Suprapubic skin (tissue), 4 donors: ENCODE data around the gene STAC2. TPM values are rescaled to one million over a fixed set of nuclear protein-coding genes. Genes with fewer than 3 reads are reported as not detected.

Experiments
- DNase-seq, 2 donors: peaks; one replicate each; pipeline ENCODE4 v3.0.0-alpha.2; 2019; ENCODE audit warnings: low spot score in 2 of 2
- H3K27ac ChIP-seq: fragments of 200-600 bp; sonication (generic); one replicate; pipeline ENCODE4 v1.5.1; 2019
- H3K27me3 ChIP-seq: fragments of 200-600 bp; sonication (generic); one replicate; pipeline ENCODE4 v1.5.1; 2019
- H3K36me3 ChIP-seq: fragments of 200-600 bp; sonication (generic); one replicate; pipeline ENCODE4 v1.5.1; 2019
- H3K4me1 ChIP-seq: fragments of 200-600 bp; sonication (generic); one replicate; pipeline ENCODE4 v1.5.1; 2019
- H3K4me3 ChIP-seq: fragments of 200-600 bp; sonication (generic); one replicate; pipeline ENCODE4 v1.5.1; 2019; ENCODE audit warnings: mild to moderate bottlenecking
- H3K9me3 ChIP-seq: fragments of 200-600 bp; sonication (generic); one replicate; pipeline ENCODE4 v1.5.1; 2019
- EP300 ChIP-seq: sonication (generic); formaldehyde crosslinking; IDR thresholded peaks from one replicate; pipeline ENCODE4 v1.6.1; 2017; ENCODE audit warnings: antibody characterized with exemption
- POLR2A ChIP-seq, 2 donors: fragments of 450-650 bp; IDR thresholded peaks; one replicate each; pipeline ENCODE4 v1.6.1; 2017; ENCODE audit warnings: antibody characterized with exemption in 2 of 2, mild to moderate bottlenecking in 2 of 2, moderate library complexity in 2 of 2
- POLR2AphosphoS5 ChIP-seq, 3 donors: sonication (generic); formaldehyde crosslinking; IDR thresholded peaks; one replicate each; pipeline ENCODE4 v1.6.1; 2017; ENCODE audit warnings: antibody characterized with exemption in 3 of 3
- WGBS: methylation state at CpG from one replicate; pipeline ENCODE4 v1.1.5; 2018; 5-methylcytosine and 5-hydroxymethylcytosine counted together
- total RNA-seq, 4 donors: library from RNA; depleted of rRNA; stranded (reverse); fragments of >200 nt; gene quantifications; one replicate each; pipeline ENCODE4 v1.1.0, GENCODE V29; 2016
- TF ChIP-seq, protein P1 (sequence below), 2 donors: fragments of 200-600 bp in 1 of 2; fragments of 450-650 bp in 1 of 2; sonication (generic) in 1 of 2; IDR thresholded peaks; one replicate each; pipeline ENCODE4 v1.5.1; 2016 to 2019; ENCODE audit warnings: antibody characterized with exemption in 2 of 2, mild to moderate bottlenecking in 1 of 2, moderate library complexity in 1 of 2

The STAC2 gene
- total RNA-seq, 4 donors from 2014 or later: 10.9 to 26.4 (median 16.5) TPM

- peak overlapping the region; percentile 67 for H3K27ac ChIP-seq
- TF ChIP-seq, protein P1, sequence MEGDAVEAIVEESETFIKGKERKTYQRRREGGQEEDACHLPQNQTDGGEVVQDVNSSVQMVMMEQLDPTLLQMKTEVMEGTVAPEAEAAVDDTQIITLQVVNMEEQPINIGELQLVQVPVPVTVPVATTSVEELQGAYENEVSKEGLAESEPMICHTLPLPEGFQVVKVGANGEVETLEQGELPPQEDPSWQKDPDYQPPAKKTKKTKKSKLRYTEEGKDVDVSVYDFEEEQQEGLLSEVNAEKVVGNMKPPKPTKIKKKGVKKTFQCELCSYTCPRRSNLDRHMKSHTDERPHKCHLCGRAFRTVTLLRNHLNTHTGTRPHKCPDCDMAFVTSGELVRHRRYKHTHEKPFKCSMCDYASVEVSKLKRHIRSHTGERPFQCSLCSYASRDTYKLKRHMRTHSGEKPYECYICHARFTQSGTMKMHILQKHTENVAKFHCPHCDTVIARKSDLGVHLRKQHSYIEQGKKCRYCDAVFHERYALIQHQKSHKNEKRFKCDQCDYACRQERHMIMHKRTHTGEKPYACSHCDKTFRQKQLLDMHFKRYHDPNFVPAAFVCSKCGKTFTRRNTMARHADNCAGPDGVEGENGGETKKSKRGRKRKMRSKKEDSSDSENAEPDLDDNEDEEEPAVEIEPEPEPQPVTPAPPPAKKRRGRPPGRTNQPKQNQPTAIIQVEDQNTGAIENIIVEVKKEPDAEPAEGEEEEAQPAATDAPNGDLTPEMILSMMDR (IDR thresholded peaks at IDR 0.05): no peak
- no peak for TF ChIP-seq POLR2A (IDR thresholded peaks at IDR 0.05)
- TF ChIP-seq EP300: no peak
- no peak for TF ChIP-seq POLR2AphosphoS5 (IDR thresholded peaks at IDR 0.05)
- H3K9me3 ChIP-seq: no peaks in the 10 kb centered on the region
- no peaks in the 10 kb centered on the region for H3K27me3 ChIP-seq
- H3K4me1 ChIP-seq: peaks cover 58% of the 10 kb centered on the region
- WGBS: 26% methylated on average over 7 of the region's 8 CpGs
- peak in 1 of 2 donors; percentile 78 for DNase-seq
- peaks cover 15% of the 10 kb centered on the region for H3K36me3 ChIP-seq
- peak overlapping the region; percentile 68 for H3K4me3 ChIP-seq
Measured at GRCh38 chr17:39196241-39196807, 29.4 kb downstream of the STAC2 start.

DNA sequence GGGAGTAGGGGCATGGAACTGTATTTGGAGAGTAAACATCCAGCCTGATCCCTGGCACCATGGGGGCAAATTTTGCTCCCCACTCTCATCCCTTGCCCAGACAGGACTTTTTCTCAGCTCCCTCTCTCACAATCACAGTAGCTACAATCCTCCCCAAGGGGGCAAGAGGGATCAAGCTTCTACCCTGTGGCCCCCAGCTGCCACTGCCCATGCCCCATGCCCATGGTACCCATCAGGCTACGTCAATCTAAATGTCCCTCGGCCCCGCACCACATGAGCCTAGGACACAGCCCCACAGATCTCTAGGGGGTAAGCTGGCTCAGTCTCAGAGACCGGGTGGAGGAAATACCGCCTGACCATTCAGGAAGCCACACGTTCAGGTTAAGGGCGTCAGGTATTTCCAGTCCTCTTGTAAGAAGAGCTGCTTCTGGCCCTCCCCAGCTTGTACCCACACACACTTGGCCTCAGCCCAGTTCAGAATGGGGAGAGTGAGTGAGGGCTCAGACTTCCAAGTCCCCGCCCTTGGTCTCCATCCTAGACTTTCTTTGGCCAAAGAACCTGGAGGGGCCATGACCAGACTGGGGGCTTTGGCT lies 30.1 kb downstream of the STAC2 start:
- peak overlapping the region; percentile 68 for H3K4me3 ChIP-seq
- WGBS: 56% methylated on average over 5 of the region's 8 CpGs
- TF ChIP-seq, protein P1 (IDR thresholded peaks at IDR 0.05): no peak
- no peak for TF ChIP-seq POLR2A (IDR thresholded peaks at IDR 0.05)
- TF ChIP-seq EP300: no peak
- TF ChIP-seq POLR2AphosphoS5 (IDR thresholded peaks at IDR 0.05): no peak
- peak in 1 of 2 donors; percentile 73 for DNase-seq
- H3K27ac ChIP-seq: peak overlapping the region; percentile 20
- no peaks in the 10 kb centered on the region for H3K27me3 ChIP-seq
- peaks cover 20% of the 10 kb centered on the region for H3K36me3 ChIP-seq
- no peaks in the 10 kb centered on the region for H3K9me3 ChIP-seq
- H3K4me1 ChIP-seq: peaks cover 52% of the 10 kb centered on the region

DNA sequence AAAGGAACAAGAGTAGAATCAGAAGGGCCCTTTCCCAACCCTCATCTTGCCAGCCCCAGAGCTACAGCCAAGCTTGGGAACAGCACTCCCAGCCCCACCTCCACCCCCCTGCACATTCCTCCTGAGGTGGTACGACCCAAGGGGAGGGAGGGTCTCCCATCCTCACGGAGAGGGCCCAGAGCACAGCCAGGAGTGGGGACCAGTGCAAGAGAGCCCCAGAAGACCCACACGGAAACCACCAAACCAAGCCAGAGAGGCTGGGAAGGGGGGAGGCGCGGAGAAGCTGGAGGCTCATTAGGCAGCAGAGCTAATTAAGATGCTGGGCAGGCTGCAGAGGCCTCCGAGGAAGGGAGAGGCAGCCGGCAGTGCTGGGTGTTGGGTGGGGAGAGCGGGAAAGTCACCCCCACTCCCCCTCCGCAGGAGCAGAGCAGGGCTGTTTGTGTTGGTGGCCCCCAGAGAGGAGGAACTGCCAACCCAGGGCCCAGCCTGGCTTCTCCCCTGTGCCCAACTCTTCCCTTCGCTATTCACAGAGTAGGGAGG lies 30.7 kb downstream of the STAC2 start:
- peak overlapping the region; percentile 68 for H3K4me3 ChIP-seq
- DNase-seq: no peak
- no peaks in the 10 kb centered on the region for H3K27me3 ChIP-seq
- peaks cover 26% of the 10 kb centered on the region for H3K36me3 ChIP-seq
- H3K9me3 ChIP-seq: no peaks in the 10 kb centered on the region
- H3K4me1 ChIP-seq: peaks cover 51% of the 10 kb centered on the region
- no peak for TF ChIP-seq POLR2AphosphoS5 (IDR thresholded peaks at IDR 0.05)
- TF ChIP-seq, protein P1 (IDR thresholded peaks at IDR 0.05): no peak
- TF ChIP-seq POLR2A (IDR thresholded peaks at IDR 0.05): no peak
- TF ChIP-seq EP300: no peak
- 67% methylated on average over 9 of the region's 10 CpGs for WGBS
- peak overlapping the region; percentile 20 for H3K27ac ChIP-seq

DNA sequence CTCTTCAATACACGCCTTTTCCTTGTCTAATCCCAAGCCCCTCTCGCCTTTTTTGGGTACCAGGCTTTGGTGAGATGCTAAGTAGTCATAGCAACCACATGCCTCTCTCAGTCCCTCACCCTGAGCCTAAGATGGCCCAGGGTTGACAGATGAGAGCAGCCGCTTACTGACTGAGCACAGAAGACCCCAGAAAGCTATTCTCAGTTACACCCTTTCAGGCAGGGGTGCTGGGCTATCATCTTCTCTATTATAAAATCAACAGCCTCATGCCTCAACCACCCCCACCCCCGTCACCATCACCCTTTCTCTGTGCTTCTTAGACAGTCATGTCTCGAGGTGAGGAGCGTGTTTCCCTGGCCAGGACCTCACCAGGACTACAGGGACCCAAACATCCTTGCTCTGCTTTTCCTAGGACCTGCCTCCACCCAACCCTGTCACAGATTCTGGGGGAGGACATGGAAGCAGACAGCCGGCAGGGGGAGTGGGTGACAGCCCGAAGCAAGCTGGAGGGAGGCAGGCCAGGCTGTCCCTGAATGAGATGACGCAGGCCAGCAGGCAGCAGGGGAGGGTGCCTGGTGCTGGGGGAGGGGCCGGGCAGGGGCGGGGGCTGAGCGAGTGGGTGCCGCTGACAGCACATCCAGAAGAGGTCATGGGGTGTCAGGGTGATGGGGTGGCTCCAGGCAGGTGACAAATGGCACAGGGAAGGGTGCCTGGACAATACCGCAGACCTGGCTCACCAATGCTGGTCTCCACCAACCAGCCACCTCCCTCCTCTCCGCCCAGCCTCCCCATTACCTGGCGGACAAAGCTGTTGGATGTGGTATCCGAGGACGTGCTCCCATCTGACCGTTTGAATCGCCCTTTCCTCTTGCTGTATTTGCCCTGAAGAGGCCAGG lies 31.4 kb downstream of the STAC2 start:
- WGBS: 77% methylated on average over 15 of the region's 20 CpGs
- DNase-seq: peak in 1 of 2 donors; percentile 86
- H3K9me3 ChIP-seq: no peaks in the 10 kb centered on the region
- TF ChIP-seq, protein P1 (IDR thresholded peaks at IDR 0.05): peak in 1 of 2 donors; percentile 28
- no peak for TF ChIP-seq EP300
- H3K4me3 ChIP-seq: no peak overlapping the region
- H3K4me1 ChIP-seq: peaks cover 48% of the 10 kb centered on the region
- H3K27me3 ChIP-seq: no peaks in the 10 kb centered on the region
- H3K36me3 ChIP-seq: peaks cover 33% of the 10 kb centered on the region
- peak overlapping the region; percentile 20 for H3K27ac ChIP-seq

DNA sequence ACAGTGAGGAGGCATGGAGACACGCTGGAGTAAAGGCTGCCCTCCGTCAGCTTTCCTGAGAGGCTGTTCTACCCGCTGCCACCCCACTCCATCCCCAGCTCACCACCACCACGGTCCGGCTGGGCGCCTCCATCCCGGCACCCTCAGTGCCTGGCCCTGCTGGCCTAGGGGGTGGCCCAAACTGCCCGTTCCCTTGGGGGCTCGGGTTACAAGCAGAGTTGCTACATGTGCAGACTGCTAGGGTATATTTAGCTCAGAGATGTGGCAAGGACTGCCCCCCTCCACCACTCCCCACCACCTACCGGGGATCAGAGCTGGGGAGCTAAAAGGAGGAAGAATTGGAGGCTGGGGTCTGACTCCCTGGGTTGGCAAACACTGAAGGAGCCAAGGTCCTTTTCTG lies 32.4 kb downstream of the STAC2 start:
- TF ChIP-seq, protein P1 (IDR thresholded peaks at IDR 0.05): no peak
- TF ChIP-seq EP300 (no peak), POLR2A (IDR thresholded peaks at IDR 0.05) (no peak), POLR2AphosphoS5 (IDR thresholded peaks at IDR 0.05) (no peak)
- DNase-seq: no peak
- Histone ChIP-seq H3K4me1 (peaks cover 38% of the 10 kb centered on the region), H3K9me3 (no peaks in the 10 kb centered on the region), H3K27me3 (no peaks in the 10 kb centered on the region), H3K4me3 (no peak overlapping the region), H3K27ac (no peak overlapping the region), H3K36me3 (peaks cover 42% of the 10 kb centered on the region)
- WGBS: 85% methylated on average over 3 of the region's 10 CpGs
